Measurements from ENCODE around the gene IL1RL1. TPM values are rescaled to one million over a fixed set of nuclear protein-coding genes. Genes with fewer than 3 reads are reported as not detected.

IL1RL1 gene
- total RNA-seq, 2 experiments from 2014 or later, result 0.09 to 0.20 TPM

GRCh38 chr2:102295566-102295965 lies 15.8 kb upstream of the IL1RL1 start:
- peaks cover 2% of the 10 kb centered on the region for H3K27me3 Mint-ChIP-seq
- CTCF ChIA-PET, result interaction anchor here (0.8 to 1.9 kb wide), 4 partner anchors 55 to 178 kb away, joined by 3 to 8 read pairs (median 4); no protein-coding TSS in a partner anchor
- TF ChIP-seq CTCF (IDR thresholded peaks at IDR 0.05), result no peak
- no peak for ATAC-seq
- H3K9me3 Mint-ChIP-seq, result no peaks in the 10 kb centered on the region
- intact Hi-C loops (cut with micrococcal nuclease), result no loop called here
- POLR2A ChIA-PET, result interaction anchor here (1.3 kb wide), 1 partner anchor 33 kb away, joined by 5 read pairs; no protein-coding TSS in a partner anchor
- no peaks in the 10 kb centered on the region for H3K36me3 Mint-ChIP-seq (ENCODE audit: low read depth)
- H3K4me3 Mint-ChIP-seq, result no peak overlapping the region
- peaks cover 43% of the 10 kb centered on the region for H3K4me1 Mint-ChIP-seq (ENCODE audit: low read depth)
- no peak for DNase-seq
- no peak overlapping the region for H3K27ac Mint-ChIP-seq

- Mint-ChIP-seq H3K36me3 (ENCODE audit: low read depth) (no peaks in the 10 kb centered on the region), H3K4me3 (no peak overlapping the region), H3K27ac (no peak overlapping the region), H3K27me3 (peaks cover 2% of the 10 kb centered on the region), H3K9me3 (no peaks in the 10 kb centered on the region), H3K4me1 (ENCODE audit: low read depth) (peaks cover 45% of the 10 kb centered on the region)
- no peak for TF ChIP-seq CTCF (IDR thresholded peaks at IDR 0.05)
- peak; percentile 49 for ATAC-seq
- intact Hi-C loops (cut with micrococcal nuclease), result no loop called here
- no peak for DNase-seq
- CTCF ChIA-PET, result interaction anchor here (0.8 to 1.9 kb wide), 2 partner anchors 10 to 147 kb away, joined by 3 to 8 read pairs; no protein-coding TSS in a partner anchor
- POLR2A ChIA-PET, result no interaction called here
Observed at GRCh38 chr2:102296449-102296848, 14.9 kb upstream of the IL1RL1 start.

GRCh38 chr2:102297891-102298290 lies 13.5 kb upstream of the IL1RL1 start:
- TF ChIP-seq CTCF (IDR thresholded peaks at IDR 0.05), result no peak
- POLR2A ChIA-PET, result interaction anchor here (0.7 kb wide), 1 partner anchor 68 kb away, joined by 3 read pairs; no protein-coding TSS in a partner anchor
- intact Hi-C loops (cut with micrococcal nuclease), result no loop called here
- no peak overlapping the region for H3K4me3 Mint-ChIP-seq
- CTCF ChIA-PET, result interaction anchor here (0.6 to 1.4 kb wide), 2 partner anchors 57 to 145 kb away, joined by 3 read pairs; no protein-coding TSS in a partner anchor
- no peaks in the 10 kb centered on the region for H3K27me3 Mint-ChIP-seq
- ATAC-seq, result no peak
- H3K27ac Mint-ChIP-seq, result no peak overlapping the region
- peaks cover 46% of the 10 kb centered on the region for H3K4me1 Mint-ChIP-seq (ENCODE audit: low read depth)
- H3K9me3 Mint-ChIP-seq, result no peaks in the 10 kb centered on the region
- DNase-seq, result no peak
- no peaks in the 10 kb centered on the region for H3K36me3 Mint-ChIP-seq (ENCODE audit: low read depth)

GRCh38 chr2:102301867-102302362 lies 9.4 kb upstream of the IL1RL1 start:
- no peaks in the 10 kb centered on the region for H3K27me3 Mint-ChIP-seq
- H3K4me1 Mint-ChIP-seq (ENCODE audit: low read depth), result peaks cover 52% of the 10 kb centered on the region
- peak overlapping the region; percentile 86 for H3K27ac Mint-ChIP-seq
- no peaks in the 10 kb centered on the region for H3K36me3 Mint-ChIP-seq (ENCODE audit: low read depth)
- intact Hi-C loops (cut with micrococcal nuclease), result loop anchor here (5.0 kb wide), 2 partner anchors 45 to 65 kb away; no protein-coding TSS in a partner anchor
- no peak for TF ChIP-seq CTCF (IDR thresholded peaks at IDR 0.05)
- CTCF ChIA-PET, result interaction anchor here (0.6 to 3.2 kb wide), 20 partner anchors 9 to 296 kb away, joined by 3 to 18 read pairs (median 4); partner anchors contain the start of genes IL18RAP and IL1RL1
- ATAC-seq (peak; percentile 91), DNase-seq (peak; percentile 83)
- peak overlapping the region; percentile 56 for H3K4me3 Mint-ChIP-seq
- POLR2A ChIA-PET, result interaction anchor here (1.3 to 1.4 kb wide), 2 partner anchors 11 to 26 kb away, joined by 3 to 4 read pairs; no protein-coding TSS in a partner anchor
- no peaks in the 10 kb centered on the region for H3K9me3 Mint-ChIP-seq

GRCh38 chr2:102302458-102302857 lies 8.9 kb upstream of the IL1RL1 start:
- no peaks in the 10 kb centered on the region for H3K36me3 Mint-ChIP-seq (ENCODE audit: low read depth)
- ChIA-PET POLR2A (interaction anchor here (1.3 to 1.4 kb wide), 2 partner anchors 11 to 26 kb away, joined by 3 to 4 read pairs; no protein-coding TSS in a partner anchor), CTCF (interaction anchor here (0.8 to 3.2 kb wide), 18 partner anchors 8 to 241 kb away, joined by 3 to 18 read pairs (median 3); partner anchors contain the start of genes IL18RAP and IL1RL1)
- ATAC-seq, result no peak
- H3K27ac Mint-ChIP-seq, result no peak overlapping the region
- no peak for DNase-seq
- no peak overlapping the region for H3K4me3 Mint-ChIP-seq
- no peaks in the 10 kb centered on the region for H3K9me3 Mint-ChIP-seq
- intact Hi-C loops (cut with micrococcal nuclease), result loop anchor here (5.0 kb wide), 2 partner anchors 45 to 65 kb away; no protein-coding TSS in a partner anchor
- H3K4me1 Mint-ChIP-seq (ENCODE audit: low read depth), result peaks cover 52% of the 10 kb centered on the region
- no peaks in the 10 kb centered on the region for H3K27me3 Mint-ChIP-seq
- no peak for TF ChIP-seq CTCF (IDR thresholded peaks at IDR 0.05)
